Measurements from ENCODE around the gene CREBRF.
"Not testable (repeated sequence)": the region's sequence is repeated elsewhere in the genome, so short reads cannot be mapped to it uniquely, and the experiment has no call there.

Gene CREBRF, protein sequence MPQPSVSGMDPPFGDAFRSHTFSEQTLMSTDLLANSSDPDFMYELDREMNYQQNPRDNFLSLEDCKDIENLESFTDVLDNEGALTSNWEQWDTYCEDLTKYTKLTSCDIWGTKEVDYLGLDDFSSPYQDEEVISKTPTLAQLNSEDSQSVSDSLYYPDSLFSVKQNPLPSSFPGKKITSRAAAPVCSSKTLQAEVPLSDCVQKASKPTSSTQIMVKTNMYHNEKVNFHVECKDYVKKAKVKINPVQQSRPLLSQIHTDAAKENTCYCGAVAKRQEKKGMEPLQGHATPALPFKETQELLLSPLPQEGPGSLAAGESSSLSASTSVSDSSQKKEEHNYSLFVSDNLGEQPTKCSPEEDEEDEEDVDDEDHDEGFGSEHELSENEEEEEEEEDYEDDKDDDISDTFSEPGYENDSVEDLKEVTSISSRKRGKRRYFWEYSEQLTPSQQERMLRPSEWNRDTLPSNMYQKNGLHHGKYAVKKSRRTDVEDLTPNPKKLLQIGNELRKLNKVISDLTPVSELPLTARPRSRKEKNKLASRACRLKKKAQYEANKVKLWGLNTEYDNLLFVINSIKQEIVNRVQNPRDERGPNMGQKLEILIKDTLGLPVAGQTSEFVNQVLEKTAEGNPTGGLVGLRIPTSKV

GRCh38 chr5:173055983-173056782 is at the start of gene CREBRF:
Gene CREBRF, plus strand, starts transcription at chr5:173056352. Its CDS starts 24,424 bp downstream, at chr5:173080776.
- FAIRE-seq = peak; percentile 86

- FAIRE-seq = no peak
Measured at GRCh38 chr5:173010021-173010420, 46.1 kb upstream of the CREBRF start.

DNA sequence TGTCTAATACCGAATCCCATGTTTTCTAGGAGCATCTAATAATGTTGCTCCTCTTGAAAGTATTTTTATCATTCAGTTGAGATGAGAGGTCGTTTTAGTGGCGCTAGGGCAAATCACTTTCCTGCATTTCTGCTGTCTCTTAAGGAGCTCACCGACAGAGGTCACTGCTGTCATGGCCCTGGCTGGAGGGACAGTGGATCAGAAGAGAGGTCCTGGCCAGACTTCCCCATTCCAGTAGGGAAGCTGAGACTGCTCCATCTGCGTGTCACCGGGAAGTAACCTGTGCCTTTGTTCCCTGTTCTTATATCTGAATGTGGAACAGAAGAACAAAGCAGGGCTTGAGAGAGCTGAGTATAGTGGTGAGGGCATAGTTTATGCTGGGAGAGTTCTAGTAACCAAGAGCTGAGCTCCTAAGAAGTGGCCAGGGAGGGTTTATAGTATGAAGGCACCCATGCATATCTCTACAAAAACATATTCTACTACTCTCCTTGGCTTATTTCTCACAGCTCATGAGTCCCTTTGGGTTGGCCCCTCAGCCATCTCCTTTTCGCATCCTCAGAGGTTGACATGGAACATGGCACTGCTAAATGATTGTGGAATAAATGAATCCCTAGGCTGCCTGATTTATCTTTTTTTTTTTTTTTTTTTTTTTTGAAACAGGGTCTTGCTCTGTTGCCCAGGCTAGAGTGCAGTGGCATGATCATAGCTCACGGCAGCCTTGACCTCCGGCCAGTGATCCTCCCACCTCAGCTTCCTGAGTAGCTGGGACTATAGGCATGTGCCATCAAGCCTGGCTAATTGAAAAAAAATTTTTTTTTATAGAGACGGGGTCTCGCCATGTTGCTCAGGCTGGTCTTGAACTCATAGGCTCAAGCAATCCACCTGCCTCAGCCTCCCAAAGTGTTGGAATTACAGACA is 45.3 kb upstream of the CREBRF start:
- FAIRE-seq = no peak

DNA sequence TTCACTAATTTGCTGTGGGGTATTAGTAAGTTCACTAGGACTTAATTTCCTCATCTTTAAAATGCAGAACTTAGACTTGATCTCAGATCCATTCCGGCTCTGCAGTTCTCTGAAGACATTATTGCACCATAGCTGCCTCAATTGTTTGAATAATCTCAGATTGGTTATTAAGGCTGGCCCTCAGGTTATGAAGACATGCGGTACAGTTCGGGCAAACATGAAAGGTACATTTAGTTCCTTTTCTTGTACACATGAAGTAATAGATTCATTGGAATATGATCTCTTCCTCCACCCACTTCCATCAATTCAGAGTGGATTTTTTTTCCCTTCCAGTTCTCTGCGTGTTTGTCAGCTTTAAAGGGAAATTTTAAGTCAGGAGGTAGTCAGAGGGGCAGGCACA is 44.6 kb upstream of the CREBRF start:
- FAIRE-seq = no peak

DNA sequence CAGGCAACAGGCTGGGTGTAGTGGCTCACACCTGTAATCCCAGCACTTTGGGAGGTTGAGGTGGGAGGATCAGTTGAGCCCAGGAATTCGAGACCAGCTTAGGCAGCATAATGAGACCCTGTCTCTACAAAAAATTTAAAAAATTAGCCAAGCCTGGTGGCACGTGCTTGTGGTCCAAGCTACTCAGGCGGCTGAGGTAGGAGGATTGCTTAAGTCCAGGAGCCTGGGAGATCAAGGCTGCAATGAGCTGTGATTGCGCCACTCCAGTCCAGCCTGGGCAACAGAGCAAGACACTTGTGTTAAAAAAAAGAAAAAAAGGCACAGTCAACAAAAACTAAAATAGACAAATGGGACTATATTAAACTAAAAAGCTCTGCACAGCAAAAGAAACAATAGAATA is 43.3 kb upstream of the CREBRF start:
- FAIRE-seq = no peak

GRCh38 chr5:173014671-173015070 is 41.5 kb upstream of the CREBRF start:
- no peak for FAIRE-seq

DNA sequence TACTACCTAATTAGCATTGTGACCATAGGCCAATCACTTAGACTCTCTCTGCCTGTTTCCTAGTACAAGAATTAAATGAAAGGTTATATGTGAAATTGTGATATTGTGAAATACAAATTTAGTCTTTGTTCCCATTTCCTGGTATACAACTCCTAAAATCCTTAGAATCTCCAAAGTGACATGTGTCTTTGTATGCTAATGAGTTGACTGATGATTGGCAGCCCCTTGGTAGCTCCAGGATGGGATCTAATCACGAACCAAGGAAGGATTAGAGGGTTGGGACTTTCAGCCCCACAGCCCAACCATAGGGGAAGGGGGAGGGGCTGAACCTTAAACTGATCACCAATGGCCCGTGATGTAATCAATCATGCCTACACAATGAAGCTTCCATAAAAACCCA is 41.0 kb upstream of the CREBRF start:
- no peak for FAIRE-seq

DNA sequence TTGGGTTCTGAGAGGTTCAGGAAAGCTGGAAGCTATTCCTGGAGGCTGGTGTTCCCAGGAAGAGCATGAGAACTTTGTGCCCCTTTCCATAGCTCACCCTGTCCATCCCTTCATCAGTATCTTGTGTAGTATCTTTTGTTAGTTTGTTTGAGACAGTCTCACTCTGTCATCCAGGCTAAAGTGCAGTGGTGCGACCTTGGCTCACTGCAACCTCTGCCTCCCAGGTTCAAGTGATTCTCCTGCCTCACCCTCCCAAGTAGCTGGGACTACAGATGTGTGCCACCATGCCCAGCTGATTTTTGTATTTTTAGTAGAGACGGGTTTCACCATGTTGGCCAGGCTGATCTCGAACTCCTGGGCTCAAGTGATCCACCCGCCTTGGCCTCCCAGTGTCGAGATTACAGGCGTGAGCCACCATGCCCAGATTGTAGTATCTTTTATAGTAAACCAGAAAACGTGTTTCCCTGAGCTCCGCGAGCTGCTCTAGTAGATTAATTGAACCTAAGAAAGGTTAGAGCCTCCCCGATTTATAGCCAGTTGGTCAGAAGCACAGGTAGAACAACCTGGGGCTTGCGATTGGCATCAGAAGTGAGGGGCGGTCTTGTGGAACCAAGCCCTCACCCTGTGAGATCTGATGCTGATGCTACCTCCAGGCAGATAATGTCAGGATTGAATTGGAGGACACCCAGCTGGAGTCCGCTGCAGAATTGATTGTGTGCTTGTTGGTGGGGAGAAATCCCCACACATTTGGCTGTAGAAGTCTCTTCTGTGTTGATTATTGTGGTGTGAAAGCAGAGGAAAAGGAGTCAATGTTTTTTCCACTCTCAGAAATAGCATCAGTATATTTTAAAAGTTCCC is 40.3 kb upstream of the CREBRF start:
- FAIRE-seq = no peak

DNA sequence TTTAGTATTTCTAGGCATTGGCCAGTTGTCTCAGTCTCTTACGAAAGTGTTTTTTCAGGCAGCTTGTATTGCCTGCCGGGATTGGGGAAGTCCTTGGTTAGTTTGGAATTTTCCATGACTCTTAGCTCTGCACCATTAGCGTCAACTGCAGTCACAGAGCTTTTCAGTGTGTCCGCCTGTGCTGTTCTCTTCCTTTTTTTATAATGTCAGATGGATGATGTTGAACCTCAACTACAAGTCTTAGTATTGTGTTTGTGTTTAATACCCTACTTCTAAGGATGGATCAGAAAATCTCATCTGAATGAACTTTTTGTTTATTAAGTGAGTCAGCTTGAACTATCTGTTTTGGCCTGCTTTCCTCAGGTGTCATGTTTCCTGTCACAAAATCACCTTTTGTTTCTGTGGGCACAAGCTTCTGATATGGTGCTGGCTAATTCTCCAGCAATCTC is 39.5 kb upstream of the CREBRF start:
- no peak for FAIRE-seq

DNA sequence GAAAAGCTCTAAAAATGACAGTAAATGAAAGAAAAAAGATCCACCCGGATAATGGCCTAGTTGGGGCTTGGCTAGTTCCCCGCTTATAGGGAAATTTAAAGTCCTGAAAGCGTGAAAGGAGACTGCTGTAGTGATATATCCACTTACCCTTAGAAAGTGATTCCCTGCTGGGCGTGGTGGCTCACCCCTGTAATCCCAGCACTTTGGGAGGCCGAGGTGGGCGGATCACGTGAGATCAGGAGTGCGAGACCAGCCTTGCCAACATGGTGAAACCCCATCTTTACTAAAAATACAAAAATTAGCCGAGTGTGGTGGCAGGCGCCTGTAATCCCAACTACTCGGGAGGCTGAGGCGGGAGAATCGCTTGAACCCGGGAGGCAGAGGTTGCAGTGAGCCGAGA is 39.1 kb upstream of the CREBRF start:
- FAIRE-seq = not testable (repeated sequence)

DNA sequence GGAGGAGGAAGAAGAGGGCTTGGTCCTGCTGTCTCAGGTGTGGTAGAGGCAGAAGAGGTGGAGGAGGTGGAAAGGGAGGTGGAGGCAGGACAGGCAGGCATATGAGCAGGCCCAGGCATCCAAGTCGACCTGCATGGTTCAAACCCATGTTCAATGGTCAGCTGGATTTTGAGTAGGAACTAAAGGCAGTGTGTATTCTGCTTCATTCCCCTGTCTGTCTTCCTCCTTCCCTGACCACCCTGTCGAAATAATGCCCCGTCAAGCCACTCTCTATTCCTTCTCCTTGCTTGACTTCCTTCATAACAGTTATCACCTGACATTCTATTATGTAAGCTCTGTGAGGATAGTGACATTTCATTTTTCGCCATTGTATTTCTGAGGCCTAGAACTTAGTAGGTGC is 37.8 kb upstream of the CREBRF start:
- FAIRE-seq = no peak

- no peak for FAIRE-seq
Measured at GRCh38 chr5:173020154-173020581, 36.0 kb upstream of the CREBRF start.

- FAIRE-seq = no peak
Measured at GRCh38 chr5:173020643-173021042, 35.5 kb upstream of the CREBRF start.

- FAIRE-seq = no peak
Measured at GRCh38 chr5:173025651-173026050, 30.5 kb upstream of the CREBRF start.

DNA sequence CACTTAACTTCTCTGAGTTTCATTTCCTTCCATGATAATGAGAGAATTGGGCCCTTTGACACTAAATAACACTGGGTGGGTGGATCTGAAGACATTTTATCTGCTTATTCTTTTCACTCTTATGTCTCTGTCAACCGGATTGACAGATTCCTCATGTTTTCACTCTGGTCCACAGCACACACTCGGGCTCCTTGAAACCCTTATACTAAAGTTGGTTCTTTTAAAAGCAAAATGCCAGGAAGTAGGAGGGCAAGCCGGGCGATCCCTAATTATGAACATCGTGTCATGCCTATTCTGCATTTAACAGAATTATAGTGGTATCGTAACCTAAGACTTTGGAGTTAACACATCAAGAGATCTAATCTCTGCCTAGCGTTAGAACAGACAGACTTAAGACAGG is 28.2 kb upstream of the CREBRF start:
- FAIRE-seq = no peak

GRCh38 chr5:173028811-173029327 is 27.3 kb upstream of the CREBRF start:
- no peak for FAIRE-seq

GRCh38 chr5:173029499-173029921 is 26.6 kb upstream of the CREBRF start:
- FAIRE-seq = no peak

- FAIRE-seq = not testable (repeated sequence)
Measured at GRCh38 chr5:173032096-173032495, 24.1 kb upstream of the CREBRF start.

- FAIRE-seq = no peak
Measured at GRCh38 chr5:173032730-173033129, 23.4 kb upstream of the CREBRF start.

- no peak for FAIRE-seq
Measured at GRCh38 chr5:173033923-173034322, 22.2 kb upstream of the CREBRF start.

Measured in A204.1 (cell line).